HG03432 (cell line): ENCODE results near the gene TMEM131L.
A peak's percentile ranks its signal among the peaks of the same experiment; 100 is the strongest.
"Not testable (repeated sequence)": the region's sequence is repeated elsewhere in the genome, so short reads cannot be mapped to it uniquely, and the experiment has no call there.

Experiments used
- ATAC-seq: cut with Tn5 transposase; IDR thresholded peaks from one replicate; pipeline ENCODE4 v1.9.1; 2021; ENCODE audit warnings: mild to moderate bottlenecking, moderate library complexity; ENCODE audit not compliant: unreplicated experiment

TMEM131L gene

GRCh38 chr4:153639833-153640802 lies 174.0 kb downstream of the TMEM131L start:
- no peak for ATAC-seq

GRCh38 chr4:153641532-153641931 lies 175.4 kb downstream of the TMEM131L start:
- ATAC-seq: no peak

GRCh38 chr4:153643406-153644383 lies 177.5 kb downstream of the TMEM131L start:
- peak; percentile 92 for ATAC-seq

- ATAC-seq: no peak
These were observed 179.0 kb downstream of the TMEM131L start for GRCh38 chr4:153645183-153645582.

- no peak for ATAC-seq
These were observed 180.1 kb downstream of the TMEM131L start for GRCh38 chr4:153646261-153646660.

- no peak for ATAC-seq
These were observed 180.8 kb downstream of the TMEM131L start for GRCh38 chr4:153646978-153647377.

- ATAC-seq: no peak
These were observed 181.8 kb downstream of the TMEM131L start for GRCh38 chr4:153647975-153648374.

- ATAC-seq: no peak
These were observed 183.4 kb downstream of the TMEM131L start for GRCh38 chr4:153649572-153649991.

- ATAC-seq: no peak
These were observed 185.0 kb downstream of the TMEM131L start for GRCh38 chr4:153651116-153651515.

- ATAC-seq: no peak
These were observed 185.4 kb downstream of the TMEM131L start for GRCh38 chr4:153651587-153651986.

- no peak for ATAC-seq
These were observed 186.1 kb downstream of the TMEM131L start for GRCh38 chr4:153652051-153652784.

GRCh38 chr4:153655002-153655541 lies 188.9 kb downstream of the TMEM131L start:
- ATAC-seq: no peak

GRCh38 chr4:153655928-153656327 lies 189.8 kb downstream of the TMEM131L start:
- ATAC-seq: no peak

- ATAC-seq: no peak
These were observed 195.2 kb downstream of the TMEM131L start for GRCh38 chr4:153661215-153661822.

- ATAC-seq: no peak
These were observed 195.7 kb downstream of the TMEM131L start for GRCh38 chr4:153661908-153662307.

GRCh38 chr4:153663667-153664066 lies 197.5 kb downstream of the TMEM131L start:
- no peak for ATAC-seq

- not testable (repeated sequence) for ATAC-seq
These were observed 200.3 kb downstream of the TMEM131L start for GRCh38 chr4:153666505-153666904.

GRCh38 chr4:153668647-153669046 lies 202.5 kb downstream of the TMEM131L start:
- ATAC-seq: no peak

- no peak for ATAC-seq
These were observed 203.7 kb downstream of the TMEM131L start for GRCh38 chr4:153669838-153670237.

- no peak for ATAC-seq
These were observed 210.3 kb downstream of the TMEM131L start for GRCh38 chr4:153676486-153676885.
